SK-N-SH (cell line): ENCODE data around the gene HOXC6.

Source experiments
- EP300 ChIP-seq, 2 experiments: IDR thresholded peaks; 2 replicates each; pipeline versions ENCODE4 v1.4.0 to v1.6.1; 2012; ENCODE audit warnings: borderline replicate concordance in 1 of 2, low read depth in 1 of 2, low read length in 1 of 2
- FOSL2 ChIP-seq: IDR thresholded peaks from 2 replicates; pipeline ENCODE4 v1.4.0; 2012; ENCODE audit warnings: low read depth, mild to moderate bottlenecking, moderate library complexity, borderline replicate concordance
- FOXJ3 ChIP-seq: sonication (generic); formaldehyde crosslinking; IDR thresholded peaks from 2 replicates; pipeline ENCODE4 v1.5.1; 2020; ENCODE audit warnings: mild to moderate bottlenecking, missing genetic modification reagents
- GABPA ChIP-seq: IDR thresholded peaks from 2 replicates; pipeline ENCODE4 v1.4.0; 2012; ENCODE audit warnings: low read depth, mild to moderate bottlenecking
- JUND ChIP-seq: IDR thresholded peaks from 2 replicates; pipeline ENCODE4 v1.4.0; 2012
- MEF2A ChIP-seq: IDR thresholded peaks from 2 replicates; pipeline ENCODE4 v1.4.0; 2012; ENCODE audit warnings: low read depth, borderline replicate concordance
- POLR2AphosphoS5 ChIP-seq: IDR thresholded peaks from 2 replicates; pipeline ENCODE4 v1.6.1; 2012; ENCODE audit warnings: low read depth, low read length
- RFX5 ChIP-seq: IDR thresholded peaks from 2 replicates; pipeline ENCODE4 v1.6.1; 2012; ENCODE audit warnings: mild to moderate bottlenecking, improper control_type of control experiment, low read length
- YY1 ChIP-seq: IDR thresholded peaks from 2 replicates; pipeline ENCODE4 v1.4.0; 2012; ENCODE audit warnings: low read depth, mild to moderate bottlenecking
- TF ChIP-seq, protein P1 (sequence below): fragments of 200-600 bp; sonication (generic); IDR thresholded peaks from 2 replicates; pipeline ENCODE4 v1.6.1; 2017; ENCODE audit warnings: antibody characterized with exemption, mild to moderate bottlenecking, moderate library complexity
- TF ChIP-seq, protein P2 (sequence below): fragments of 150-350 bp; IDR thresholded peaks from 2 replicates; pipeline ENCODE4 v1.6.1; 2016; ENCODE audit warnings: mild to moderate bottlenecking, low read depth, low read length
- TF ChIP-seq, protein P3 (sequence below): IDR thresholded peaks from 2 replicates; pipeline ENCODE4 v1.4.0; 2012; ENCODE audit warnings: low read depth

- no peak for TF ChIP-seq FOXJ3 (CRISPR knock-in tag)
- TF ChIP-seq, protein P1, sequence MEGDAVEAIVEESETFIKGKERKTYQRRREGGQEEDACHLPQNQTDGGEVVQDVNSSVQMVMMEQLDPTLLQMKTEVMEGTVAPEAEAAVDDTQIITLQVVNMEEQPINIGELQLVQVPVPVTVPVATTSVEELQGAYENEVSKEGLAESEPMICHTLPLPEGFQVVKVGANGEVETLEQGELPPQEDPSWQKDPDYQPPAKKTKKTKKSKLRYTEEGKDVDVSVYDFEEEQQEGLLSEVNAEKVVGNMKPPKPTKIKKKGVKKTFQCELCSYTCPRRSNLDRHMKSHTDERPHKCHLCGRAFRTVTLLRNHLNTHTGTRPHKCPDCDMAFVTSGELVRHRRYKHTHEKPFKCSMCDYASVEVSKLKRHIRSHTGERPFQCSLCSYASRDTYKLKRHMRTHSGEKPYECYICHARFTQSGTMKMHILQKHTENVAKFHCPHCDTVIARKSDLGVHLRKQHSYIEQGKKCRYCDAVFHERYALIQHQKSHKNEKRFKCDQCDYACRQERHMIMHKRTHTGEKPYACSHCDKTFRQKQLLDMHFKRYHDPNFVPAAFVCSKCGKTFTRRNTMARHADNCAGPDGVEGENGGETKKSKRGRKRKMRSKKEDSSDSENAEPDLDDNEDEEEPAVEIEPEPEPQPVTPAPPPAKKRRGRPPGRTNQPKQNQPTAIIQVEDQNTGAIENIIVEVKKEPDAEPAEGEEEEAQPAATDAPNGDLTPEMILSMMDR: no peak
- TF ChIP-seq POLR2AphosphoS5: no peak
- TF ChIP-seq JUND: no peak
- no peak for TF ChIP-seq RFX5
- TF ChIP-seq, protein P2, sequence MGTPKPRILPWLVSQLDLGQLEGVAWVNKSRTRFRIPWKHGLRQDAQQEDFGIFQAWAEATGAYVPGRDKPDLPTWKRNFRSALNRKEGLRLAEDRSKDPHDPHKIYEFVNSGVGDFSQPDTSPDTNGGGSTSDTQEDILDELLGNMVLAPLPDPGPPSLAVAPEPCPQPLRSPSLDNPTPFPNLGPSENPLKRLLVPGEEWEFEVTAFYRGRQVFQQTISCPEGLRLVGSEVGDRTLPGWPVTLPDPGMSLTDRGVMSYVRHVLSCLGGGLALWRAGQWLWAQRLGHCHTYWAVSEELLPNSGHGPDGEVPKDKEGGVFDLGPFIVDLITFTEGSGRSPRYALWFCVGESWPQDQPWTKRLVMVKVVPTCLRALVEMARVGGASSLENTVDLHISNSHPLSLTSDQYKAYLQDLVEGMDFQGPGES: no peak
- no peak for TF ChIP-seq MEF2A
- no peak for TF ChIP-seq FOSL2
- no peak for TF ChIP-seq YY1
- TF ChIP-seq EP300 (IDR thresholded peaks at IDR 0.05; ENCODE audit: borderline replicate concordance in 1 of 2, low read depth in 1 of 2, low read length in 1 of 2): no peak
- TF ChIP-seq, protein P3, sequence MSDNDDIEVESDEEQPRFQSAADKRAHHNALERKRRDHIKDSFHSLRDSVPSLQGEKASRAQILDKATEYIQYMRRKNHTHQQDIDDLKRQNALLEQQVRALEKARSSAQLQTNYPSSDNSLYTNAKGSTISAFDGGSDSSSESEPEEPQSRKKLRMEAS: no peak
- TF ChIP-seq GABPA: no peak
Observed at GRCh38 chr12:54025499-54026405, 2.5 kb upstream of the HOXC6 start.
